A204.1 (cell line): ENCODE data around the gene SNTG2.
"Not testable (repeated sequence)": the region's sequence is repeated elsewhere in the genome, so short reads cannot be mapped to it uniquely, and the experiment has no call there.

Source experiments
- FAIRE-seq: peaks from 2 replicates; lab custom pipeline; 2012; peaks lifted over from hg19 to GRCh38; lab: Jason Lieb, UNC

The SNTG2 gene

DNA sequence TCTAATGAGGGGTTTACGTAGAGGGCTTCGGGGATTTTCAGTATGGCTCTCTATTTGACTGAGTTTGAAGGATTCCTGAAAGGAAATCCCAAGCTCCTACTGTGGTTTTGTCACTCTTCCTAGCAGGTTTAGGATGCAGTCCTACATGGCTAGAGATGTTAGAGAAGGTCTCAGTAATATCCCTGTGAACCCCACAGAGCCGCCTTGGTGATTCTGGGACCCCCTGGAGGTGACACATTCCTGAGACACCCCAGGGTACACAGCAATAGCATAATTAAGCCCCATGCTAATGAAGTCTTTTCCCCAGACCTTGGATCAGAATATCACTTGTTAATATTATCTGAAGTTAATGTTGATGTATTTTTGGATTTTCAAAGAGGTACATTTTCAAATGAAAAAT lies 103.8 kb downstream of the SNTG2 start:
- FAIRE-seq: no peak

DNA sequence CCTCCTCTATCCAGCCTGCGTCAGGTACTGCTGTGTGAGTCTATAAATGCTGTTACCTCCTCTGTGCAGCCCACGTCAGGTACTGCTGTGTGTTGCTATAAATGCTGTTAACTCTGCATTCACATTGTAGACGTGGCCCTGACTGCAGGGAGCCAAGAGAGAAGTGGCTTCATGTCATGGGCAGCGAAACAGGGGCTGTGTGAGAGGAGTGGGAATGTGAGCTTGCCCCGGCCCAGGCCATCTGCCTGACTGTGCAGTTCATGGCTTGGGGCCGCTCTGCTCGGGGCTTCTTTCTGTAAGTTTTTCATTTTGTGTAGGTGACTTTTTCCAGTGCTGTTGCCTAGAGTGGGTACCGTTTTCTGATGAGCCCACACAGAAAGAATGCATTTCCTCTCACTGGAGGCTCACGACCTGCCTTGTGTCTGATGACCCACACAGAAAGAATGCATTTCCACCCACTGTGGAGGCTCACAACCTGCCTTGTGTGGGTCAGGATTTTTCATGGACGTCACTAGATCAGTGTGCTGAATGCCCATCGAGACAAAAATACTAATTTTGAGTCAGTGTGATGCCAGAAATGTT lies 104.5 kb downstream of the SNTG2 start:
- FAIRE-seq: no peak

DNA sequence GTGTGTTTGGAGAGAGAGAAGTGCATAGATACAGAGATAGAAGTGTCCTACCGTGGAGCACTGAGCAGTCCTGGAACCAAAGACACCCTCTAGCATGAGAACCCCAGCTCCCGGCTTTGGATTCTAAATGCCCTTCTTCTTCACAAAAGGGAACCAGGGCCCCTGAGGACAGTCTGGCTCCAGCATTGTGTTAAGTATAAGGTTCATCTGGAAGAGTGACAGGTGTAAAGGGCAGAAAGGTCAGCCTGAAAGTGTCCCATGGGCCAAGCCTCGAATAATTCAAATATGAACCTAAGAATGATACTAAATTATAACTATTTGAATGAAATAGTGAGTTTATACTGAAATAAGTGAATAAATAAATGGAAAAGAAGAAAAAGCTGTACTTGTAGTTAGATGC lies 109.7 kb downstream of the SNTG2 start:
- FAIRE-seq: no peak

DNA sequence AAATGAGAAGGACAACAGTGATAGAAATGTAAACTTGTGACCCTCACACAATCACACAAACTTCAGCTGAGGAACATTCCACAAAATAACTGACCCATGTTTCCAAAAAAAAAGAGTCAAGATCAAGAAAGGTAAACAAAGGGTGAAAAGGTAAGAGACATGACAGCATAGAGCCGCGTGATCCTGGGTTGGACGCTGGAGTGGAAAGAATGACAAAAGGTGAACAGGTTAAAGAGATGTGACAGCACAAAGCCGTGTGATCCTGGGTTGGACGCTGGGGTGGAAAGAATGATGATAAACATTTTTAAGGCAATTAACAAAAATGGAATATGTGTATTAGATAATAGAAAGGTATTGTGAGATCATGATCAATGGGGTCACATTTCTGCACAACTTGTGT lies 110.3 kb downstream of the SNTG2 start:
- FAIRE-seq: no peak

DNA sequence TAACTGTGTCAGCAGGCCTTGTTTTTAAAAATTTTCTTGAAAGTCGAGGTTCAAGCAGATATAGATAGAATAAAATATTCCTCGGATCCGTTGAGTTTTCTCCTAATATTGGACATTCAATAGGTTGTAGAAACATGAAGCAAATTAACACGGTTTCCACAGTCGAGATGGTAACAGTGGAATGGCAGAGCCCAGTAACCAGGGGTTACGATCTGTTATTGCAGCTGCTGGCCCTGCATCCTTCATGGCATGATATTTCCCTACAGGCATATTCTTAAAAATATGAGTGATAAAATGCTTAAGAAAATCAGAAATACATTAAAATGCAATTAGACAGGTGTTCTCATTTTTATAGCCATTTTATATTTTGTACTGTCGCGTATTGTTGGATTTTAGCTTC lies 117.6 kb downstream of the SNTG2 start:
- FAIRE-seq: no peak

DNA sequence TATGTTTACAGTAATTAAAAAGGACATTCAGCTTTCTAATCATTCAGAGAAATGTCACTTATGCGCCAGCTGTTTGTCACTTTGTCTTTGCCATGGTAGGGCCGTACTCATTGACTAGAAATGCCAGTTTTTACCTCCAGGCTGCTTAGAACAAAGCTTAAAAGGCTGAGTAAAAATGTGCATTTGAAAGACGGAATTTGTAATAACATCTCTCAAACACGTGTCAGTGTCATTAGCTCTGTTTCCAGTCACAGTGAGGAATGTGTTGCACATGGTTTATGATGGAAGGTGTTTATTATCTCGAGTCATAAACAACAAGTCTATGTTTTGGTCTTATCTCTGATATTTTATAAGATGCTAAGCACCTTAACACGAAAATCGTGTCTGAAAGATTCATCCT lies 118.2 kb downstream of the SNTG2 start:
- no peak for FAIRE-seq

DNA sequence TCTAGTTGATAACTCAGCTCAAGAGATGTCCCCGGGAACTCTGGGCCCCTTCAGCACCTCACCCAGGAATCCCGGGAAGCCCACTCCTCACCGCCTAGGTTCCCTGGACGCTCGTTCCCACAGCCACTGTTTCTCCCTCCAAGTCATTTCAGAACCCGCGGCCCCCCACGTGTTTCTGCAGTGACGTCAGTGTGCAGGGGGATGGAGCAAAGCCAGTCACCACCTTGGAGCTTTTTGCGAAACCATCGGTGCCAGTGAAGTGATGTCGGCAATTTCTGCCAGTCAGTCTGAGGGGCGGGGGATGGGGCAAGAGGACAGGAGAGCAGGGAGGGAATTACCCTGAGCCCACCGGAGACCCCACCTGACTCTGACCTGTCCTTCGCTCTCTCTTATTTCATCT lies 119.2 kb downstream of the SNTG2 start:
- no peak for FAIRE-seq

DNA sequence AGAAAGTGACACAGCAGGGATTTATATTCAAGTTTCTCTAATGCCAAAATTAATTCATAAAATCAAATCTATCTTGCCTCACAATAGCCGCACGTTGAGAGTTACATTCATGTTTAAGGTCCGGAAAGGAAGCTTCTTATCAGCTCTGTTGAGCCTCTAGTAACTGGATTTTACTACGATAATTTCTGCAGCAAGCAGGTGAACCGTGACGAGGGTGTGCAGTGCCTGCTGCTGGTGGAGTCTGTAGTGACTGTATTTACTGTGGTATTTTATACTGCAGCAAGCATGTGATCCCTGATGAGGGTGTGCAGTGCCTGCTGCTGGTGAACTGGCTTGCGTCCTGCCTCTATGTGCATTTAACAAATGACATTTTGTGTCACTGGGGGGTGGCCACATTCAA lies 120.0 kb downstream of the SNTG2 start:
- no peak for FAIRE-seq

DNA sequence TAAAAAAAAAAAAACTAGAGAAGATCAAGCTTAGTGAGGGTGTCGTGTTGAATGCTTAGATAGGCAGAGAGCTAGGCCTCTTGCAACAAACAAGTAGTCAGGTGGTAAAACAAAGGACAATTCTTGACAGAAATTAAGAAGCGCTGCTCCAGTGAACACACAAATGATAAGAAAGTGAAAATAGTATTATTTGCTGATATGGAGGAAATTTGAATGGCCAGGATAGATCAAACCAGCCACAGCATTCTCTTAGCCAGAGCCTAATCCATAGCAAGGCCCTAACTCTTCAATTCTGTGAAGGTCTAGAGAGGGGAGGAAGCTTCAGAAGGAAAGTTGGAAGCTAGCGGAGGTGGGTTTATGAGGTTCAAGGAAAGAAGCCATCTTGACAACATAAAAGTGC lies 121.0 kb downstream of the SNTG2 start:
- no peak for FAIRE-seq

DNA sequence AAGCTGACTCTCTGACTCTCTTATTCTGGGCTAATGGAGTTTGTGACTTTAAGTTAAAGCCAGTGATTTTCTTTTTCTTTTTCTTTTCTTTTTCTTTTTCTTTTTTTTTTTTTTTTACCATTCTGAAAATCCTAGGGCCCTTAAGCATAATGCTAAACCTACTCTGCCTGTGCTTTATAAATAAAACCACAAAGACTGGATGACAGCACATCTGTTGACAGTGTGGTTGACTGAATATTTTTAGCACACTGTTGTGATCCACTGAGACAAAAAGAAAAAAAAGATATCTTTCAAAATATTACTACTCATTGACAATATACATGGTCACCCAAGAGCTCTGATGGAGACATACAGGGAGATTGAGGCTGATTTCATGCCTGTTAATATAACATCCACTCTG lies 121.6 kb downstream of the SNTG2 start:
- no peak for FAIRE-seq

DNA sequence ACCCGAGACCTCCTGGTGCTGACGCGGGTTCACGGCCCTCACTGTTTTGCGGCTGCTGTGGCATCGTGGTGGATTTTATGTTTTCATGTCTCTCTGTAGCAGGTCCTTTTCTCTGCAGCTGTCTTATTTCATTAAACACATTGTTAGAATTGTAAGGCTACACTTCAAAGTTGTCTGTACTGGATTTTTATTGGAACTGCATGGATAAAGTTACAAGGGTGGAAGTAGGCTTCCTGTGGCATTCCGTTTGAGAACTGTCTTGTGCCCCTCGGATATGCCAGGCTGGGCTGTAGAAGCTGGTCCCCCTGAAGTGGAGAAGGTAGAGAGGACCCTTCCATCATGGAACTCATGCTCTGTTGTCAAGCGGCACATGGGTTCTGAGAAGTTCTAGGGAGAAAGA lies 127.3 kb downstream of the SNTG2 start:
- FAIRE-seq: no peak

DNA sequence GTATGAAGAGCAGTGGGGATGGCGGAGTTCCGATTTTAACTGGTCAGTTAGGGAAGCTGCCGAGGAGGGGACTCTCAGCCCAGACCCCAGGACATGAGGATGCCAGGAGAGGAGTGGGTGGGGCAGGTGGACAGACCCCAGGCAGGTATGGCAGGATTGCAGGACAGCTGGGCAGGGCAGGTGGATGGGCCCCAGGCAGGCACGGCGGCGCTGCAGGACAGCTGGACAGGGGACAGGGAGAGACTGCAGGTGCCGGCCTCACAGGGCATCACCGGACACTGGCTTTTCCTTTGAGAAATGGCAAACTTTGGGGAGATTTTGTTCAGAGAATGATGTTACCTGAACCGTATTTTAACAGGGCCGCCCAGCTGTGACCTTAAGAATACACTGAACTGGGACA lies 127.7 kb downstream of the SNTG2 start:
- FAIRE-seq: no peak

DNA sequence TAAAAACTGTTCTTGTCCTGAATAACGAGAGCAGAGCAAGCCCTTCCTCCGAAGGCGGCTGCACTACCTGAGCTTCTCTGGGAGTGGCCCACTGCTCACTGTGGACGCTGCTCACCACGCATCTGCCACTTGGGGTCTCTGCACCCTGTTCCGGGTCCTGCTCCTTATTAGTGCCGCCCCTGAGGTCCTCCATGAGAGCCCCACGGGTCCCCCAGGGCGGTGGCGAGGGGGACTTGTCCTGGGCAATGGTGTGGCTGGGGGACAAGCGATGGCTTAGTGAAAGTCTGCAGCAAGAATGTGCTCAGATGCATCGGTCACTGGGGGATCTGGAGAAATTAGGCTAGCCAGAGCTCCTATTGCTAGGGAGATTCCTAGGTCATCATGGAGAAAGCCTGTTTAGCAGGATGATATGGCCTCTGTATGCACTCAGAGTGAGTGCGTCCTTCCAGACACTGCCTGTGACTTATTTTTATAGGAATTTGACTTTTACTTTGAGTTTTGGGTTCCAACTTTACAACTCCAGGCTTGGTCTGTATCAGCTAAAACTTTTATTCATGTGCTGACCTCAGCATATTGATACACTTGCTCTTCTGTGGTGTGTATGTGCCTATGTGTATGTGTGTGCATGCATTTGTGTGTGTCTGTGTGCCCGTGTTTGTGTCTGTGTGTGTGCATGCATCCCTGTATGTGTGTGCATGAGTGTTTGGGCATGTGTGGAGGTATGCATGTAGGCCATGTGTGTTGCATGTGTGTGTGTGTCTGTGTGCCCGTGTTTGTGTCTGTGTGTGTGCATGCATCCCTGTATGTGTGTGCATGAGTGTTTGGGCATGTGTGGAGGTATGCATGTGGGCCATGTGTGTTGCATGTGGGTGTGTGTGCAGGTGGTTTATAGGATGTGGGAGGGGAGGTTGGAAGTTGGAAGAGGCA lies 129.5 kb downstream of the SNTG2 start:
- FAIRE-seq: no peak

DNA sequence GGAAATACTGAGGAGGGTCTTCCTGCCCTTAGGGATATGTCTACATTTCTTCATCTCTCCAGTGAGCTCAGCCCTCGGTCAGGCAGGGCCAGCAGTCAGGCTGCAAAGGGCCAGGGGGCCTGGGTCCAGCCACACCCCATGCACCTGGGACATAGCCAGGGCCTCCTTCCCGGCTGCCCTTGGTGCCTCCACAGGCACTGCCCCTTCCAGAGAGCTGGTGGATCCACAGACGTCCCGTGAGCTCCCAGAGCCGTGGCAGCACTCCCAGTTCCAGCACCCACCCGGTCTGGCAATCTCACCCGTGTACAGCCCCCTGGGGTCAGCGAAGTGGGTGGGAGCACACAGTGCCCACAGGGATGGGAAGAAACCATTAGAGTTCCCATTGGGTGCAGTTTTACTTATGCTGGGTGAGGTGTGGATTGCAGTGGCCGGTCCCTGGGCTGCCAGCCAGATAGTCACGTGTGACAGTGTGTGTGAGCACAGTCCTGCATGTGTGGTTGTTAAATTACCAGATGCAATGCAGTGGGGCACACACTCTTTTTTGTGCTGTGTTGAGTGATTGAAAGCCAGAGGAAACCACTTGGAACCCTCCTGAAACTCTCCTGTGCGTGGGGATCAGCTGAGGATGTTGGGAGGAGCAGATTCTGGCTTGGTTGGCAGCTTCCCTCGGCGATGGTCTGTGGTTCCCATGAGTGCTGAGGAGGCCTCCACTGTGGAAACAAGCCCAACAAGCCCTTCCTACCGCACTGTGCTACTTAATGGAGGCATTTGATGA lies 131.0 kb downstream of the SNTG2 start:
- FAIRE-seq: no peak

DNA sequence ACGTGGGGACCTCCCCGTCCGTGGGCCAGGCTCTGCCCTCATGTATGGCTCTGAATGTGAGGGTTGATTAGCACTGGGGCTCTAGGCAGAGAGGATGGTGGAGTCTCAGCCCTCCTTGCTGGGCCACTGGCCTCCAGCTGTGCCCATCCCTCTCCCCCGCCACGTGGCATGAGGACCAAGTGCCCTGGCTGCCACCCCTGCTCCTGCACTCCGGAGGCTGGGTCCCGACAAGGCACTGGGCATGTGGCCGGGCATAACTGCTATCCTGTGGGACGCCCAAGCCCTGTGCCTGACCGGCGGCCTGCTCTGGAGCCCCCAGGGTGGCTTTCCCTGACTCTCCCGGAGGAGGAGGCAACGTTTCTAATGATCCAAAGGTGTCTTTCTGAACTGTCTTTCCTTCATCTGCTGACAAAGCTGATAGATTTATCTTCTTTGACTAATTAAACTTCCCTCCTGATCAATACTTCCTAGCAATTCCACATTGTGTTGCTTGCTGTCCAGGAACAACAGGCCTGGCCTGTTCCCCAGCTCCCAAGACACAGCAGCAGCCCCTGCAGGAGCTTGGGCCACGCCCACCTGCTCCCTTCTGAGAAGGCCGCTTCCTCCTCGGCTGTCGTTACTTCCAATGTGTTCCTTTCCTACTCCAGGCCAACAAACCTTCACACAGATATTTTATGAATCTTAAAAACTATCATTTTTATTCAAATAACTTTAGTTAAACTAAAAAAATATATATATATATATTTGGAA lies 132.0 kb downstream of the SNTG2 start:
- no peak for FAIRE-seq

DNA sequence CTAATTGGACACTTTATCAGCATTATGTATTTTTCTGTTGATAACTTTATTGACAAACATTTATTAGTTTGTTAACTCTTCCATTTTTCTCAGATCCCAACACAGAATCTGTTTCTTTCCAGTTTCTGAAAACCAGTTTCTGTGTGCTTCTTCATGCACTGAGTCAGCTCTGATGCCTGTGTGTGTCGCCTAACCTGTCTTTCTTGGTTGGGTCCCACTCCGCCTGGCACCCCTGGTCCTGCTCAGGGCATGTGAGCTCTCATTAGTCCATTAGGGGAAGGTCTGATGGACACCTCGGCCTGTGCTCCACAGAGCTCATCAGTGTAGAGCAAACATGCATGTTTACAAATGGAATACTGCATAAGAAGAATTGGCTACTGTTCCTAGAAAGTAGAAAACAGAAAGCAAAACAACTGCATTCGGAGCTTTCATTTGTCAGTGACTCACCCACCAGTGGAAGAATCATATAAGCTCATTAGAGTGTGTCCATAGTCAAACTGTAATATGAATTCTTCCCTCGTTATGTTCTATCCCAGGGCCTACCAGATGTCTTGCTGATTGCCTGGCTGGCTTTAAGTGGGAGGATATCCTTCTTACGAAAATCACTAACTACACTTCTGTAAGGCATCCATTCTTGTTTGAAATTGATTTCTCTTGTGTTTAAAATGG lies 137.7 kb downstream of the SNTG2 start:
- no peak for FAIRE-seq

DNA sequence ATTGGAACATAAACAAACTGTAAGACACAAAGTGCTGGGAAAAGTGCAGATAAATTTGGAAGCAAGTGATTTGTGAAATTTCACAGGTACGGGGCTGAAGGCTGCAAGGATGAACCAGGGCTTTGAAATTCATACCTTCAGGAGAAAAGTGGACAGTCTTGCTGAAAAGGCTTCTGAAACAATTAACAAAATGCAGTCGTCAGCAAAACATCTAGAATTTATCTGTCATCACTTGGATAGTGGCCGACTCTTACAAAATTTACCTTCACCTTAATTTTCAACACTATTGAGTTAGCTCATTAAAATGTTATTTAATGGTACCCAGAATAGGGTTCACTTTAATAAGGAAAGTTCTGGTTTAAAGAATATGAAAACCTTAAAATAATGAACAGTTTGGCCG lies 138.3 kb downstream of the SNTG2 start:
- FAIRE-seq: no peak

DNA sequence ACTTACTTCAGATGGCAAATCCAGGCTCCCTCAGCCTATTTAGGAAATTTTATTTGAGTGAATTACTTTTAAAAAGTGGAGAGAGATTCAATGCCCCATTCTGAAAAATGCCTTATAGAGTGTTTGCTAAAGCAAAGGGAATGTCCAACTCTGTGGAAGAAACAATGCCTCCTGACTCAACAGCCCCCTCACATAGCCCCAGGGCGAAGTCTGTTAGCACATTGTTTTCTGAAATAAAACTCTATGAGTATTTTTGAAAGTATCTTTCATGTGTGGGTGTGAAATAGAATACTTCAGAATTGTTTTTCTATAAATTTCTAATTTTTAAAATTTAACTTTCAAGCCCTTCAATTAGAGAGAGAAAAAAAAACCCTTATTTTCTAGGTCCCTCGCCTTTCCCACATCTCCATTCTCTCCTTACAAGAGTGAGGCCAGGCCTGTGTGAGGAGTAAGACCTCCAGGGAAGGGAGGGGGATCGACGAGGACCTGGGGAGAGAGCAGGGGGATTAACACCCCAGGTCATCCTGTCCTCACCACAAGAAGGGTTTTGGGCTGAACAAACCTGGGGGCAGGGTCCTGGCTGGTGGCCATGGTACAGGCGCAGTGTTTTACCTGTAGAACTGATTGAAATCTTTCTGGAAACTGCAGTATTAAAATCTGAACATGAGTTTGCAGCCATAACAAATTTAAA lies 141.4 kb downstream of the SNTG2 start:
- no peak for FAIRE-seq

DNA sequence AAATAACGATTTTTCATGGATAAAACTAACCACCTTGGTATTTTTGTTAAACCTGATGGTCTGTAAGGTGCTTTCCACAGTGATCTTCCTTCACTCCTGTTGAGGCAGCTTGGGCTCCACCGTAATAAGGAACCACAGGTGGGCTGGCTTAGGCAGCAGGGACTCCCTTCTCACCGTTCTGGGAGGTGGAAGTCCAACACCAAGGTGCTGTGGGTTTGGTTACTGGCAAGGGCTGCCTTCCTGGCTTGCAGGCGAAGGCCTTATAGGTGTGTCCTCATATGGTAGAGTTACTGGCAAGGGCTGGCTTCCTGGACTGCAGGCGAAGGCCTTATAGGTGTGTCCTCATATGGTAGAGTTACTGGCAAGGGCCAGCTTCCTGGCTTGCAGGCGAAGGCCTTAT lies 143.0 kb downstream of the SNTG2 start:
- not testable (repeated sequence) for FAIRE-seq

DNA sequence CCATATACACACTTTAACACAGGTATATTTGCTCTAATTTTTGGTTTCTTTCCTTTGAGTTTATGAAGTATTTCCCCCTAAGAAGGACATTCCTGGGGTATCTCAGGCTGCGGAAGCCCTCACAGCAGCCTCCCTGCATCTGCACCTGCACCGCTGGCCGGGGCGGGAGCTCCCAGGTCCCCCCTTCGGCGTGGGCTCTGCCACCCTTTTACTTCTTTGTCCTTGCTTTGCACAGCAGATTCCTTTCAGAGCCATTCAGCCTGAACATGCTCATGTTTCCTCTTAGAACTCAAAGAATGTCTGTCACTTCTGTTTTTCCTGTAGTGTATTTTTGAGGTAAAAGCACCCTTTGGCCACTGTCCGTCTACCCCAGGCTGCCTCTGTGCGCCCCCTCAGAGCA lies 146.5 kb downstream of the SNTG2 start:
- no peak for FAIRE-seq

DNA sequence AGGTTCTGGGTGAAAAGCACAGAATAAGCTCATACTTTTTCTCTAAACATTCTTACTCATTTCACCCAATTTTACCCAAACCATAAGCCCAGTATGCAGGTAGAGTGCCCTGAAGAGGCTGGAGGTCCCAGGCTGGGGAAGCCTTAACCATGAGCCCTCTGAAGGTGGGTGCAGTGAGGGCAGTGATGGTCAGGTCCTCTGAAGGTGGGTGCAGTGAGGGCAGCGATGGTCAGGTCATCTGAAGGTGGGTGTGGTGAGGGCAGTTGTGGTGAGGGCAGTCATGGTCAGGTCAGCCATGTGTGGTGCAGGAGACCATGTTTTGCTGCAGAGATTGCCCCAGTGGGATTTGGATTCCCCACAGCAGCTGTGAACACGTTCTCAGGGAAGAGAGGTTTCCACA lies 148.8 kb downstream of the SNTG2 start:
- no peak for FAIRE-seq
